ENCODE data around the gene GMDS. TPM values are rescaled to one million over a fixed set of nuclear protein-coding genes. Genes with fewer than 3 reads are reported as not detected.

The GMDS gene
- total and polyA plus RNA-seq, 2 of the 13 experiments (the other 11 are each of a cell fraction or from before 2014, with no cell fraction given): 64.4 to 112 TPM

DNA sequence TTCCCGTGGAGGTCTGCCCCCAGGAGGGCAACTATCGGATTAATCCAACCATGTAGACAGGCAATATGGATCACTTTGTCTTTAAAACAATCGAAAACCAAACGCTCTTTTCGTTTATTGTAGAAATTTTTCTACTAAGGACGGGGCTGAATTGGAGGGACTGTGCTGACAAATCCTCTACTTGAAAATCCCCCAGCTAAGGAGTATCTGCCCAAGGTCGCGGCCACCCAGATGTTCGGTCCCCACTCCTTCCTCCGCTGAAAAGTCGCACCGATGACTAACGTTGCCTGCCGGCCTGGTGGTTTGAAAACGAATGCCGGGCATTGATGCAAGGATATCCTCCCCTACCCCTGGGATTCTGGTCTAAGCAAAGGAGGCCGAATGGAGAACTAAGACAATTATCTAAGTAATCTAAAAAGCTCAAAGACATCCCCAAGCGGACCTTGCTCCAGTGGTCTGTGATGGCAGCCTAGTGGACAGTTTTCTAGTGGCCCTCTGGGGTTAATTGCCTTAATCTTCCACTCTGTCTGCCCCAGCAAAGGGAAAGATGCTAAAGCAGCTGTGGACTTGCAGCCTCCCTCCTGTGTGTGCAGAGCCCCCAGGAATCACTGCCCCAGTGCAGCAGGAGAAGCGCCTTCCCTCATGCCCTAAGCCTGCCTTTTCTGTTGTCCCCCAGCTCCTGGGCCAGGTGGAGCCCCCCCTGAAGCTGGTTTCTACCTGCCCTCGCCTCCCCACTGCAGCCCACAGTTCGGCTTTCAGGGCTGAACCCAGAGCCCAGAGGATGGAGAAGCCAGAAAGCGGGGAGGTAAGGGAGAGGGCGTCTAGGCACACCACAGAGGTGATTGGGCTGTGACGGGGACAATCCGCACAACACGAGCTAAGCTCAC lies 639.3 kb downstream of the GMDS start:
- H3K27ac ChIP-seq (ENCODE audit: extremely low read length, insufficient read depth, low read length): no peak overlapping the region
- TF ChIP-seq ZNF713 (CRISPR knock-in tag; IDR thresholded peaks at IDR 0.05) (no peak), RNF2 (conservative IDR thresholded peaks at IDR 0.05; ENCODE audit: low read depth) (0 out of 2 replicates have a peak, but pooled peaks have one; percentile 46), EZH2 (conservative IDR thresholded peaks at IDR 0.05; ENCODE audit: low read depth, low read length) (peak; percentile 96), HOXA5 (CRISPR knock-in tag; IDR thresholded peaks at IDR 0.05) (no peak), BCL6 (CRISPR knock-in tag; IDR thresholded peaks at IDR 0.05) (no peak)
- TF ChIP-seq, protein P1, sequence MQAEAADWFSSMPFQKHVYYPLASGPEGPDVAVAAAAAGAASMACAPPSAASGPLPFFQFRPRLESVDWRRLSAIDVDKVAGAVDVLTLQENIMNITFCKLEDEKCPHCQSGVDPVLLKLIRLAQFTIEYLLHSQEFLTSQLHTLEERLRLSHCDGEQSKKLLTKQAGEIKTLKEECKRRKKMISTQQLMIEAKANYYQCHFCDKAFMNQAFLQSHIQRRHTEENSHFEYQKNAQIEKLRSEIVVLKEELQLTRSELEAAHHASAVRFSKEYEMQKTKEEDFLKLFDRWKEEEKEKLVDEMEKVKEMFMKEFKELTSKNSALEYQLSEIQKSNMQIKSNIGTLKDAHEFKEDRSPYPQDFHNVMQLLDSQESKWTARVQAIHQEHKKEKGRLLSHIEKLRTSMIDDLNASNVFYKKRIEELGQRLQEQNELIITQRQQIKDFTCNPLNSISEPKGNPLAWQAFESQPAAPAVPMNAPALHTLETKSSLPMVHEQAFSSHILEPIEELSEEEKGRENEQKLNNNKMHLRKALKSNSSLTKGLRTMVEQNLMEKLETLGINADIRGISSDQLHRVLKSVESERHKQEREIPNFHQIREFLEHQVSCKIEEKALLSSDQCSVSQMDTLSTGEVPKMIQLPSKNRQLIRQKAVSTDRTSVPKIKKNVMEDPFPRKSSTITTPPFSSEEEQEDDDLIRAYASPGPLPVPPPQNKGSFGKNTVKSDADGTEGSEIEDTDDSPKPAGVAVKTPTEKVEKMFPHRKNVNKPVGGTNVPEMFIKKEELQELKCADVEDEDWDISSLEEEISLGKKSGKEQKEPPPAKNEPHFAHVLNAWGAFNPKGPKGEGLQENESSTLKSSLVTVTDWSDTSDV (CRISPR knock-in tag; IDR thresholded peaks at IDR 0.05): no peak
- peaks cover 32 to 84% of the 10 kb centered on the region in 2 experiments for H3K27me3 ChIP-seq (ENCODE audit: control insufficient read depth in 1 of 2, insufficient read depth in 2 of 2, low read length in 2 of 2)
- FAIRE-seq (no peak), DNase-seq (ENCODE audit: low spot score) (no peak), ATAC-seq (no peak)
- intact Hi-C loops (cut with micrococcal nuclease; ENCODE audit: unreplicated experiment) (loop anchor here (2.0 kb wide), 1 partner anchor 843 kb away; no protein-coding TSS in a partner anchor), in situ Hi-C loops (cut with HindIII; ENCODE audit: extremely low pct_ligation_motif_present, low pct_unique_long_range_greater_than_20kb) (loop anchor here (5.0 kb wide), 1 partner anchor 501 kb away; no protein-coding TSS in a partner anchor)
- POLR2A ChIA-PET: no interaction called here
- no peaks in the 10 kb centered on the region for H3K9me3 ChIP-seq (ENCODE audit: low read length)
- CTCF ChIA-PET (ENCODE audit: low intra/inter-chr PET ratio, low total read pairs): no interaction called here
- H3K36me3 ChIP-seq (replicated peaks in 1 of 2; ENCODE audit: control insufficient read depth in 1 of 2, insufficient read depth in 2 of 2, low read length in 2 of 2): no peaks in the 10 kb centered on the region
- peak overlapping the region; percentile 94; the same call in 1 of the 2 replicates for H3K4me2 ChIP-seq (ENCODE audit: low read depth, low read length)
- peaks cover 50% of the 10 kb centered on the region for H3K4me1 ChIP-seq (ENCODE audit: insufficient read depth, low read length)
- H2AFZ ChIP-seq (ENCODE audit: low read length): no peak overlapping the region
- no peaks in the 10 kb centered on the region for H3K79me2 ChIP-seq (ENCODE audit: insufficient read depth, low read length)
- no peak overlapping the region for H3K4me3 ChIP-seq (replicated peaks in 1 of 3; ENCODE audit: insufficient read depth in 1 of 3, low read depth in 2 of 3, low read length in 3 of 3)
- no peak overlapping the region for H3K9ac ChIP-seq (ENCODE audit: insufficient read depth, low read depth, low read length)
- WGBS (ENCODE audit: low lambda C conversion rate): 50% methylated on average over 25 of the region's 26 CpGs
- no TSS peak for BruUV-seq (replicated peaks)
- peaks cover 11% of the 10 kb centered on the region; the same call in 1 of the 2 replicates for H4K20me1 ChIP-seq (ENCODE audit: insufficient read depth, low read length)
